Hematopoietic multipotent progenitor cell (in vitro differentiated cells): ENCODE results near the gene TEX44. TPM values are rescaled to one million over a fixed set of nuclear protein-coding genes. Genes with fewer than 3 reads are reported as not detected.

Experiments
- DNase-seq, 3 donors: peaks; one replicate each; pipeline ENCODE4 v3.0.0-alpha.2; 2011 to 2015; ENCODE audit warnings: low read depth in 2 of 3, low spot score in 2 of 3
- total RNA-seq: library from RNA; depleted of rRNA; stranded (reverse); fragments of >200 nt; gene quantifications from one replicate; pipeline ENCODE4 v1.2.3, GENCODE V29; 2012

Gene TEX44
- total RNA-seq, 1 donor, result not detected

DNA sequence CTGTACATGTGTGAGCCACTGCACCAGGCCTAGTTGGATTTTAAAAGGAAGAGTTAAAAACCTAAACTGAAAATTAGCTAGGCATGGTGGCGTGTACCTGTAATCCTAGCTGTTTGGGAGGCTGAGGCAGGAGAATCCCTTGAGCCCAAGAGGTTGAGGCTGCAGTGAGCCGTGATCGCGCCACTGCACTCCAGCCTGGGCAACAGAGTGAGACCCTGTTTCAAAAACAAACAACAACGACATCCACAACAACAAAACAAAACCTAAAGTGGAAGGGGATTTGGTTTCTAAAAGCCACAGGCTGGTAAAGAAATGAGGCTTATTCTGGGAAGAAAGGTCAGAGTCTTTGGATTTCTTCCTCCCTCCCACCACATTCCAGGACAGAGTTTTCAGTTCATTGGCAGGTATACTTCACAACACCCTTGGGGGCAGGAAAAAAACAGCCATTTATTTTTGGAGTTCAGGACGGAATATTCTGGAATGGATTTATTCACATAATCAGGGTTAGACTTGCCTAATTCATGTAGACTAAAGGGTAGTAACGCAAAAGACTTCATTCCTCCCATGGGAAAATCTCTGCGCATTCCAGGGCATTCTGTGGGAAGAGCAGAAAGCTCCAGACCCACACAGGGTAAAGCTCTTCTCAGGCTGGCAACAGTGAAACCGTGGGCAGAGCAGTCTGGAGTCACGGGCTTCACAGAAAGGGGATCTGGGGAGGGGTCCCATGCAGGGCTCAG lies 34.9 kb downstream of the TEX44 start:
- no peak for DNase-seq

DNA sequence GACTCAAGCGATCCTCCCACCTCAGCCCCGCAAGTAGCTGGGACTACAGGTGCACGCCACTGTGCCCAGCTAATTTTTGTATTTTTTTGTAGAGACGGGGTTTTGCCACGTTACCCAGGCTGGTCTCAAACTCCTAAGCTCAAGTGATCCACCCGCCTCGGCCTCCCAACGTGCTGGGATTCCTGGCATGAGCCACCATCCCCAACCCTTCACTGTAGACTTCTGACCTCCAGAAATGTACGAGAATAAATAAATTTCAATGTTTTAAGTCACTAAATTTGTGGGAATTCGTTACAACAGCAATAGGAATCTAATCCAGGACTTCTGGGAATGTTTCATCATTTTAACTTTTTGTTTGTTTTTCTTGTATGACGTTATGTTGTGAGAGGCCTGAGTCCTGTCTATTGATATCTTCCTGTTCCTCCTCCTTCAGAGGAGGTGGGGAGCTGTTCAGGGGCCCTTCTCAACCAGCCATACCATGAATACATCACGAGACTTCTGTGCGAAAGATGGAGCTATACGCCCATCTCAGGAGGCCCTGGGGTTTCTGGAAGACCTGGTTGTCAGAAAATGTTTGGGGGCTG lies 40.0 kb downstream of the TEX44 start:
- no peak for DNase-seq

DNA sequence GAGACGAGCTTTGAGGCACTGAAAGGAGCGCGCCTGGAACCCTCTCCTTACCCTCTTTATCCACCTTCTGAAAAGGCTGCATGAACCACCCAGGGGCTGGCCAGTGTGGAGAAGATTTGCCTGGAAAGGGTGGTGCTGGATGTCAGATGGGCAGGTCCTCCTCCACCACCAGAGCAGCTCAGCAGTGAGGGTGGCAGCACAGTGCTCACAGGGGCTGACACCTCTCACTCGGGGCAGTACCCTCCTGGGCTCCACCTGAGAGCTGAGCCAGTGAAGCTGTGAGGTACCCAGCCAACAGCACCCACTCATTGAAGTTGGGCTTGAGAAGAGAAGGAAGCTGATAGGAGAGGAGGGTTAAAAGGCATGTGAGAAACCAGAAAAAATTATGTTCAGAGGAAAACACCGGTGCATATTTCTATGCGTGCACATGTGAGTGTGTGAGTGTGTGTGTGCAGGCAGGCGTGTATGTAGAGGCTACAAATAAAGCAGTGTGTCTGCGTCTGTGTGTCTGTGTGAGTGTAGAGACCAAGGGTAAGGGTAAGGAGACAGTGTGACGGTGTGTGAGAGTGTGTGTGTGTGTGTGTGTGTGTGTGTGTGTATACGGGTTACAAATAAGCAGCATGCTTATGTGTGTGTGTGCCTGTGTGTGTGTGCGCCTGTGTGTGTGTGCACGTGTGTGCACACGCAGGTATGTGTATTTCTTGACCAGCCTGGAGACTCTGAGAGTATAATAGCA lies 40.7 kb downstream of the TEX44 start:
- no peak for DNase-seq

DNA sequence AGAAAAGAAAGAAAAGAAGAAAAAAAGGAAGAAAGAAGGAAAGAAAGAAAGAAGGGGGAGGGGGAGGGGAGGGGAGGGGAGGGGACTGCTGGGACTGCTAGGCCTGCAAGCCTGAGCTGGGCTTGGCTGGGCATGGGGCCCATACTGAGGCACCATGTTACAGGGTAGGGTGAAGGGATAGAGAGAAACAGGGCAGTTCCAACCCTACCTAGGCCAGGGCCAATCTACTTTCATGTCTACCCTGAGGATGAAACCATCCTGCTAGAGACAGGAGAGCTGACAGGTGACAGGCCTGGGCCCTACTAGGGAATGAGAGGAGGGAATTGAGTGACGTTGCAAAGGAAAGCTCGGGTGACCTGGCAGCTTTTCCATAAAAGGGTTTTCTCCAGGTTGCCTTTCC lies 41.7 kb downstream of the TEX44 start:
- DNase-seq, result no peak

DNA sequence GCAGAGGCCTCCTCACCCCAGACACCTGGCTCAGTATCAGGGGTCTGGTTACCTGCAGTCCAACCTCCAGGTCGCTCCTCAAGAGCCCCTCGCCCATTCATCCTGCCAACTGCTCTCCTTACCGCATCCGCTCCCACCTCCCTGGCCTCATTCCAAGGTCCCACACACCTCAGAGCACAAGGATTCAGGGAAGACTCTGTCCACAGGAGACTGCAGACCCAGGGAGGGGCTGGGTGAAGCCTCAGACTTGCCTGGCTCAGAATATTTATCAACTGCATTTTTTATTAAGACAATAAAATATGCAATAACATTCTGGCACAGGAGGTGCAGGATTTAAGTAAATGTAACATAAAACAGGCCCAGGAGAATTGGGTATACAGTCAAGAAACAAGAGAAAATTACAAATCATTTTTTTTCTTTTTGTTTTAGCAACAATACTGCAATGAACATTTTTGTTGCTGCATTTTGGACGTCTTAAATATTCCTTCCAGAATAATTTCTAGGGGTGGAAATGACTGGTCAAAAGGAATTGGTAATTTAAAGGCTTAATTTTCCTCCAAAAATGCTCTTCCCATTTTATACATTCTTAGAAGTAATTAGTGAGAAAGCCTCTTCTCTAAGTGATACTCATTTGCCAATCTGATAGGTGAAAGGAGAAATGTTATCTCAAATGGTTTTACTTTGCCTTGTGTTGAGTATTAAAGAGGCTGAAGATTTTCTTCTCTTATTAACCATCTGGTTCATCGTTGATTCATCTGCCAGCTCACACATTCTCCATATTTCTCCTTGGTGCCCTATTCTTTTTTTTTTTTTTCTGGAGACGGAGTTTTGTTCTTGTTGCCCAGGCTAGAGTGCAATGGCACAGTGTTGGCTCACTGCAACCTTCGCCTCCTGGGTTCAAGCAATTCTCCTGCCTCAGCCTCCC lies 42.5 kb downstream of the TEX44 start:
- no peak for DNase-seq

DNA sequence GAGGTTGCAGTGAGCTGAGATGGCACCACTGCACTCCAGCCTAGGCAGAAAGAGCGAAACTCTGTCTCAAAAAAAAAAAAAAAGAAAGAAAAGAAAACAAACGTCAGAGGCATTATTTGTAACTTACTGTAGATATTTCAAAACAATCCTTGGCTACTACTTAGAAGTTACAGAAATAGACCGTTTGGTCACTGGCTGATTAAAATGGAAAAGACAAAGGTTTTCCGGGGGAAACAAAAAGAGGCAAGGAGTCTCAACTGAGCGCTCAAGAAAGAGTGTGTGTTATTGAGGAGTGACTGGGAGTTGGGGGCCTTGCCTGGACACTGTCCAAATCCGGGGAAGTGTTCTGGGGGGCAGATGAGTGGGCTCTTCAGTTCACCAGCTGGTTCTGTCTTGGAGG lies 47.6 kb downstream of the TEX44 start:
- DNase-seq, result no peak

DNA sequence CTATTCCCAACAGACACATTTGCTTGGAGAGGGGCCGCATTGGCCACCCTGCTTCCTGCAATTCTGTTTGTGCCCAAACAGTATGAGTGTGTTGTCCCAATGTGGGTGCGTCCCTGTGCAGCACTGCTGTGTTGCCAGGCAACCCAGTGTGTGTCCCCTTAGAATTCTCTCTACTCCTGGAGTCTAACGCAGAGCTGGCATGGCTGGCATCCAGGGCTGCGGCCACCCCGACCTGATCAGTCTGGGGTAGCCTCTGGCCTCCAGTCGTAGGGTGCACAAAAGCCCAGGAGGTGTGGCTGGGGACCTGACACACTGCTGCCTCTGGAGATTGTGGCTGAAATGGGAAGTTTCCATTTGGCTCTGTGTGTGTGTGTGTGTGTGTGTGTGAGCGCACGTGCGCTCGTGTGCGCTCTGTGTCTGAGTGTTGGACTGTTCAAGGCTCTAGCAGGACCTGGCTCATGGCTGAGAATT lies 48.0 kb downstream of the TEX44 start:
- DNase-seq, result peak in 2 of 3 donors; percentile 66 to 83

DNA sequence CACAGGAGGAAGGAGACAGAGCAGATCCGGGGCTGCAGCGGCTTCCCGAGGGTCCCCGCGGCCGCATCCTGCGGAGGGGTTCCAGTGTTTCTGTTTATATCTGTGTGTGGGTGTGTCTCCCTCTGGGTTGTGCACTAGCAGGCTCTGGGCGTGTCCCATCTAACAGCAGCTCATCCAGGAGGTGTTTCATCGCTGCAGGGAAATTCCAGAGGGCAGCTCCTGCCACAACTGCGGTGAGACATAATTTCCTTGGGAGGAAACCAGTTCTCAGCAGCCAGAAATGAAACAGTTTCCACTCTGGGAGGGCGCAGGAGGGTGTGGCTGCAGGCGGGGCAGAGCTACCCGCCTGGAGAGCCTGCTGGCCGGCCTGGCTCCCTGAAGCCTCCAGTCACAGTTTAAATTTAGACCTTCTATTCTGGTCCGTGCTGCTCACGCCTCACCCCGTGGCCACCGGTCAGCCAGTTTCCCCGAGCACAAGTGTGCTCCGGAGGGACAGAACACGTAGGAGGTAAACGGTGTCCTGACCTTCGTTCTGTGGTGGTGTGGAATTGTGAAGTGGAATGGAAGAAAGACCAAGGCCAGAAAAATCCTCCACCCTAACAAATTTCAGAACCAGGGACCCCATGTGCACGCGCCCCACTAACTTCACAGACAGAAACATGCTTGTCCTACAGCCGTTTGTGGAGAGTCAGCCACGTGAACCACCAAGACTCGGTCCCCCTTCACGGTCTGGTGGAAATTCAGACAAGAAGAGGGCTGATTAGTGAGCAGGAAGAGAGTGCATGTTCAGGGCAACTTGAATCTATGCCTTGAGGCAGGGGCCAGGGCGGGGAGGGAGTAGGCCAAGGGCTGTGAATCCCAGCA lies 50.2 kb downstream of the TEX44 start:
- DNase-seq, result peak in 2 of 3 donors; percentile 59 to 85

DNA sequence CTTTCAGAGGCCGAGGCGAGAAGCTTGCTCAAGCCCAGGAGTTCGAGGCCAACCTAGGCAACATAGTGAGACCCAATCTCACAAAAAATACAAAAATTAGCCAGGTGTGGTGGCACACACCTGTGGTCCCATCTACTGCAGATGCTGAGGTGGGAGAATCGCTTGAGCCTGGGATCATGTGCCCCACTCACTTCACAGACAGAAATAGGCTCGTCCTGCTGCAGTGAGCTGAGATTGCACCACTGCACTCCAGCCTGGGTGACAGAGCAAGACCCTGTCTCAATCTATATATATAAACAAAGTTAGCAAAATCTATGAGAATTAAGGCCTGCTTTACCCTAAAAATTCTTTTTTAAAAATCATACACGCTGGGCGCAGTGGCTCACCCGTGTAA lies 50.8 kb downstream of the TEX44 start:
- DNase-seq, result no peak

Other genes with a start within 250 kb of the TEX44 start
- 2.7 TPM for gene B3GNT7, start 197.2 kb upstream of the TEX44 start, total RNA-seq
- gene NCL, start 128.4 kb upstream of the TEX44 start, total RNA-seq, result 158 TPM
- 0.54 TPM for gene NMUR1, start 62.4 kb upstream of the TEX44 start, total RNA-seq
- gene PTMA, start 115.7 kb downstream of the TEX44 start, total RNA-seq, result 530 TPM
- 14.5 TPM for gene PDE6D, start 188.4 kb downstream of the TEX44 start, total RNA-seq
- gene COPS7B, start 193.6 kb downstream of the TEX44 start, total RNA-seq, result 22.6 TPM